Measurements from ENCODE around the gene MAST2.
"Not testable (repeated sequence)": the region's sequence is repeated elsewhere in the genome, so short reads cannot be mapped to it uniquely, and the experiment has no call there.

DNA sequence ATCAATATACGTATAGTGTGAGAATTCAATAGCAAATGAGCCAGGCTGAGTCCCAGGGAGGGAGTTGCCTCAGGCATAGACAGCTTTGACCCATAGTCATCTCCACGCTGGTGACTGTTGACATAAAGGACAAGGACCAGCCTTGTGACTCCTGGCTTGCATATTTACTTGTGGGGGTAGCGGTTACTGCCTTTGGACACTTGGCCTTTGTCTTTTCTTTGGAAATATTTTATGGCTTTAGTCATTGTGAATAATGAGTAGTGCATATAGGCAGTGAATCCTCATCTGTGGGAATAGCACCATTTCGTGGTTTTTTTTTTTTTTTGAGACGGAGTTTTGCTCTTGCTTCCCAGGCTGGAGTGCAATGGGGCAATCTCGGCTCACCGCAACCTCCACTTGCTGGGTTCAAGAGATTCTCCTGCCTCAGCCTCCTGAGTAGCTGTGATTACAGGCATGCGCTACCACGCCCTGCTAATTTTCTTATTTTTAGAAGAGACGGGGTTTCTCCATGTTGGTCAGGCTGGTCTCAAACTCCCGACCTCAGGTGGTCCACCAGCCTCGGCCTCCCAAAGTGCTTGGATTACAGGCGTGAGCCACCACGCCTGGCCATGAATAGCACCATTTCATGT, 68.9 kb downstream of the MAST2 start:
- TF ChIP-seq, protein P1, sequence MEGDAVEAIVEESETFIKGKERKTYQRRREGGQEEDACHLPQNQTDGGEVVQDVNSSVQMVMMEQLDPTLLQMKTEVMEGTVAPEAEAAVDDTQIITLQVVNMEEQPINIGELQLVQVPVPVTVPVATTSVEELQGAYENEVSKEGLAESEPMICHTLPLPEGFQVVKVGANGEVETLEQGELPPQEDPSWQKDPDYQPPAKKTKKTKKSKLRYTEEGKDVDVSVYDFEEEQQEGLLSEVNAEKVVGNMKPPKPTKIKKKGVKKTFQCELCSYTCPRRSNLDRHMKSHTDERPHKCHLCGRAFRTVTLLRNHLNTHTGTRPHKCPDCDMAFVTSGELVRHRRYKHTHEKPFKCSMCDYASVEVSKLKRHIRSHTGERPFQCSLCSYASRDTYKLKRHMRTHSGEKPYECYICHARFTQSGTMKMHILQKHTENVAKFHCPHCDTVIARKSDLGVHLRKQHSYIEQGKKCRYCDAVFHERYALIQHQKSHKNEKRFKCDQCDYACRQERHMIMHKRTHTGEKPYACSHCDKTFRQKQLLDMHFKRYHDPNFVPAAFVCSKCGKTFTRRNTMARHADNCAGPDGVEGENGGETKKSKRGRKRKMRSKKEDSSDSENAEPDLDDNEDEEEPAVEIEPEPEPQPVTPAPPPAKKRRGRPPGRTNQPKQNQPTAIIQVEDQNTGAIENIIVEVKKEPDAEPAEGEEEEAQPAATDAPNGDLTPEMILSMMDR (IDR thresholded peaks at IDR 0.05; ENCODE audit: low read length) = not testable (repeated sequence)
- TF ChIP-seq EZH2 (optimal IDR thresholded peaks at IDR 0.05; ENCODE audit: low read depth, low read length); EZH2phosphoT487 (IDR thresholded peaks at IDR 0.05; ENCODE audit: low read length): not testable (repeated sequence)
